Body of pancreas (tissue), 4 donors: ENCODE measurements around the gene SPPL2A.

Experiments used
- POLR2A ChIP-seq, 3 donors: fragments of 450-650 bp; IDR thresholded peaks; one replicate each; pipeline ENCODE4 v1.6.1; 2016; ENCODE audit warnings: antibody characterized with exemption in 3 of 3, mild to moderate bottlenecking in 2 of 3
- TF ChIP-seq, protein P1 (sequence below), 7 experiments: fragments of 450-650 bp in 4 of 7; fragments of 200-600 bp in 3 of 7; sonication (generic) in 3 of 7; IDR thresholded peaks; one replicate each; pipeline ENCODE4 v1.5.1; 2016 to 2019; ENCODE audit warnings: antibody characterized with exemption in 7 of 7

DNA sequence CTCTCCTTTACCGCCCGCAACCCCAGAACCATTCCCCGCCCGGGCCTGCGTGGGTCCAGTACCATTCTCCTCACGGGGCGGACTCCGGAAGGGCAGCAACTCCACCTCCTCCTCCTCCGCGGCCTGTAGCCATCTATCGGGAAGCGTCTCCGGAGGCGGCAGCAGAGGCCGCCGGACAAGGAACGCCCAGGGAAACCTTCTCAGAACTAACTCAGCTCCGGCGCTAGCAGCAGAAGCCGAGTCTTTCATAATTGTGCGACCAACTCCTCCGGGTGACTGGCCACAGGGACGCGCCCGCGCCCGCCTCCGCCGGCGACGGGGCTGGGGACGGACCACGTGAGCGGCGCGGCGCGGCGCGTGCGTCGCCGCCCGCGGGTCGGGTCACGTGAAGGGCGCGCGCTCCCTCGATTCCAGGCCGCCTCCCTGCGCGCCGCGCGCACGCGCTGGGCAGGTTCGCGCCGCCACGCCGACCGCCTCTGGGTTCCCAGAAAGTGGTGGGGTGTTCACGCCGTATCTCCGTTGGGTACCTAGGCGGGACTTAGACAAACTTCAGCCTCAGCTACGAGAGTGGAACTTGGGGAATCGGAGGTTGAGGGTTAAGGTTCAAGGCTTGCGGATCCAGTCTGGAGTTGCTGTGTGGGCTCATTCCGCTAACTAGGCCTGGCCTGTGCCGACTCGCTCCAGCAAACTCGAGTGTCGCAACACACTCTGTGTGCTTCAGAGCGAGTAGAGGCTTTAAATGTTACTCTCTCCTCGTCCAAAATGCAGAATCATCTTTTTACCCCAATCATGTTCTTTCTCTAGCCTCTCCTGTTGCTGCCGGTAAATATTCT lies 78.8 kb downstream of the SPPL2A start, which contains the start of gene TRPM7:
- TF ChIP-seq, protein P1, sequence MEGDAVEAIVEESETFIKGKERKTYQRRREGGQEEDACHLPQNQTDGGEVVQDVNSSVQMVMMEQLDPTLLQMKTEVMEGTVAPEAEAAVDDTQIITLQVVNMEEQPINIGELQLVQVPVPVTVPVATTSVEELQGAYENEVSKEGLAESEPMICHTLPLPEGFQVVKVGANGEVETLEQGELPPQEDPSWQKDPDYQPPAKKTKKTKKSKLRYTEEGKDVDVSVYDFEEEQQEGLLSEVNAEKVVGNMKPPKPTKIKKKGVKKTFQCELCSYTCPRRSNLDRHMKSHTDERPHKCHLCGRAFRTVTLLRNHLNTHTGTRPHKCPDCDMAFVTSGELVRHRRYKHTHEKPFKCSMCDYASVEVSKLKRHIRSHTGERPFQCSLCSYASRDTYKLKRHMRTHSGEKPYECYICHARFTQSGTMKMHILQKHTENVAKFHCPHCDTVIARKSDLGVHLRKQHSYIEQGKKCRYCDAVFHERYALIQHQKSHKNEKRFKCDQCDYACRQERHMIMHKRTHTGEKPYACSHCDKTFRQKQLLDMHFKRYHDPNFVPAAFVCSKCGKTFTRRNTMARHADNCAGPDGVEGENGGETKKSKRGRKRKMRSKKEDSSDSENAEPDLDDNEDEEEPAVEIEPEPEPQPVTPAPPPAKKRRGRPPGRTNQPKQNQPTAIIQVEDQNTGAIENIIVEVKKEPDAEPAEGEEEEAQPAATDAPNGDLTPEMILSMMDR (IDR thresholded peaks at IDR 0.05), result peak in 1 of 7 experiments; percentile 21
- TF ChIP-seq POLR2A (IDR thresholded peaks at IDR 0.05), result peak; percentile 77 to 90 (median 89)
